HepG2 (cell line): ENCODE results near the gene CNOT2. TPM values are rescaled to one million over a fixed set of nuclear protein-coding genes. Genes with fewer than 3 reads are reported as not detected.

ENCODE experiments used
- ATAC-seq: fragments of 200-7000 bp; cut with Tn5 transposase; 3 replicates; pipeline ENCODE4 v1.9.1; 2020; ENCODE audit warnings: mild to moderate bottlenecking, moderate library complexity
- BruUV-seq: library from RNA; stranded (reverse); fragments of 400-500 nt; replicated peaks from 2 replicates; lab custom pipeline; 2021; lab: Mats Ljungman, UMichigan
- CTCF ChIA-PET: fragments of 300-600 bp; formaldehyde crosslinking; extraction: SDS; loops from one replicate; lab custom pipeline; 2021; ENCODE audit warnings: low total read pairs, inconsistent platforms, low intra/inter-chr PET ratio; lab: Yijun Ruan, JAX
- POLR2A ChIA-PET: fragments of 350-600 bp; sonication (Branson Sonifier 250); formaldehyde crosslinking; loops from one replicate; lab custom pipeline; 2020; ENCODE audit warnings: antibody characterized with exemption, inconsistent platforms; lab: Yijun Ruan, JAX
- DNase-seq: peaks from one replicate; pipeline ENCODE4 v3.0.0-alpha.2; 2015; ENCODE audit warnings: low spot score
- FAIRE-seq: peaks from 3 replicates; lab custom pipeline; 2011; peaks lifted over from hg19 to GRCh38; lab: Jason Lieb, UNC
- H2AFZ ChIP-seq: one replicate; pipeline ENCODE4 v1.6.1; 2011; ENCODE audit warnings: low read length, inconsistent platforms
- H3K27ac ChIP-seq: fragments of 300-600 bp; 3 replicates; pipeline ENCODE4 v1.8.0; 2011; ENCODE audit warnings: mixed run types, mild to moderate bottlenecking, mixed read lengths, low read length, inconsistent platforms; ENCODE audit not compliant: insufficient read depth; ENCODE audit errors: extremely low read length
- H3K27me3 ChIP-seq, 2 experiments: fragments of 200-600 bp in 1 of 2; 2 replicates in 1 of 2; 3 replicates in 1 of 2; pipeline versions ENCODE4 v1.6.0 to v1.8.0; 2011; ENCODE audit warnings: low read length in 2 of 2, mild to moderate bottlenecking in 2 of 2, moderate library complexity in 2 of 2, inconsistent platforms in 1 of 2; ENCODE audit not compliant: insufficient read depth in 2 of 2, control insufficient read depth in 1 of 2
- H3K36me3 ChIP-seq, 2 experiments: fragments of 200-600 bp in 1 of 2; replicated peaks in 1 of 2; 2 replicates in 1 of 2; 3 replicates in 1 of 2; pipeline versions ENCODE4 v1.5.1 to v1.8.0; 2011; ENCODE audit warnings: low read length in 2 of 2, inconsistent platforms in 1 of 2; ENCODE audit not compliant: insufficient read depth in 2 of 2, control insufficient read depth in 1 of 2
- H3K4me1 ChIP-seq: 2 replicates; pipeline ENCODE4 v1.5.1; 2012; ENCODE audit warnings: low read length, inconsistent platforms; ENCODE audit not compliant: insufficient read depth
- H3K4me2 ChIP-seq: 2 replicates; pipeline ENCODE4 v1.6.0; 2011; ENCODE audit warnings: low read depth, low read length, inconsistent platforms
- H3K4me3 ChIP-seq, 3 experiments: fragments of 200-600 bp in 1 of 3; sonication (generic), shearing (Covaris generic) in 1 of 3; replicated peaks in 1 of 3; 2 replicates each; pipeline ENCODE4 v1.5.1; 2011 to 2016; ENCODE audit warnings: low read length in 3 of 3, inconsistent platforms in 2 of 3, low read depth in 2 of 3, mild to moderate bottlenecking in 2 of 3, control low read depth in 1 of 3, mixed read lengths in 1 of 3; ENCODE audit not compliant: insufficient read depth in 1 of 3
- H3K79me2 ChIP-seq: one replicate; pipeline ENCODE4 v1.6.1; 2011; ENCODE audit warnings: low read length, inconsistent platforms; ENCODE audit not compliant: insufficient read depth
- H3K9ac ChIP-seq: 2 replicates; pipeline ENCODE4 v1.6.0; 2011; ENCODE audit warnings: mild to moderate bottlenecking, low read depth, low read length, inconsistent platforms; ENCODE audit not compliant: insufficient read depth
- H3K9me3 ChIP-seq: 2 replicates; pipeline ENCODE4 v1.5.1; 2012; ENCODE audit warnings: mild to moderate bottlenecking, low read length
- H4K20me1 ChIP-seq: 2 replicates; pipeline ENCODE4 v1.6.0; 2011; ENCODE audit warnings: inconsistent platforms, mild to moderate bottlenecking, low read length, moderate library complexity; ENCODE audit not compliant: insufficient read depth
- AGO2 ChIP-seq: fragments of 200-400 bp; formaldehyde crosslinking; optimal IDR thresholded peaks from 2 replicates; pipeline ENCODE3; 2017; ENCODE audit warnings: mild to moderate bottlenecking, low read depth, low read length, moderate library complexity
- DZIP1 ChIP-seq: sonication (generic); formaldehyde crosslinking; IDR thresholded peaks from 2 replicates; pipeline ENCODE4 v1.5.0; 2020; ENCODE audit warnings: mild to moderate bottlenecking, missing genetic modification reagents
- GATAD2A ChIP-seq: IDR thresholded peaks from 2 replicates; pipeline ENCODE4 v1.6.1; 2016
- HOXA5 ChIP-seq: sonication (generic); formaldehyde crosslinking; IDR thresholded peaks from 2 replicates; pipeline ENCODE4 v1.4.0; 2020; ENCODE audit warnings: missing genetic modification reagents
- KDM4B ChIP-seq: sonication (generic); formaldehyde crosslinking; IDR thresholded peaks from 2 replicates; pipeline ENCODE4 v1.4.0; 2020; ENCODE audit warnings: missing genetic modification reagents
- PITX1 ChIP-seq: sonication (generic); formaldehyde crosslinking; IDR thresholded peaks from 2 replicates; pipeline ENCODE4 v1.5.1; 2020; ENCODE audit warnings: mild to moderate bottlenecking, missing genetic modification reagents
- RFXANK ChIP-seq: IDR thresholded peaks from 2 replicates; pipeline ENCODE4 v1.6.1; 2016
- YEATS2 ChIP-seq: sonication (generic); formaldehyde crosslinking; IDR thresholded peaks from 2 replicates; pipeline ENCODE4 v1.4.0; 2020; ENCODE audit warnings: missing genetic modification reagents, borderline replicate concordance
- ZNF207 ChIP-seq: fragments of 450-650 bp; IDR thresholded peaks from 2 replicates; pipeline ENCODE4 v1.6.1; 2016; ENCODE audit warnings: antibody characterized with exemption, borderline replicate concordance
- ZNF232 ChIP-seq: sonication (generic); formaldehyde crosslinking; IDR thresholded peaks from 2 replicates; pipeline ENCODE4 v1.4.0; 2020; ENCODE audit warnings: missing genetic modification reagents, borderline replicate concordance
- ZNF567 ChIP-seq: sonication (generic); formaldehyde crosslinking; IDR thresholded peaks from 2 replicates; pipeline ENCODE4 v1.8.1; 2023; ENCODE audit warnings: mild to moderate bottlenecking, missing genetic modification reagents, borderline replicate concordance
- ZNF574 ChIP-seq: sonication (generic); formaldehyde crosslinking; IDR thresholded peaks from 2 replicates; pipeline ENCODE4 v1.4.0; 2020; ENCODE audit warnings: missing genetic modification reagents
- ZNF639 ChIP-seq: conservative IDR thresholded peaks from 2 replicates; pipeline ENCODE4 v1.6.1; 2018; ENCODE audit warnings: missing genetic modification reagents
- WGBS: methylation state at CpG from one replicate; pipeline ENCODE4 v1.1.6; 2017; ENCODE audit warnings: low lambda C conversion rate; 5-methylcytosine and 5-hydroxymethylcytosine counted together
- in situ Hi-C: cut with HindIII; loops from 2 replicates; pipeline ENCODE4 v1.10.0; 2017; ENCODE audit warnings: low pct_unique_long_range_greater_than_20kb; ENCODE audit not compliant: extremely low pct_ligation_motif_present
- intact Hi-C: fragments of 100-400 bp; cut with micrococcal nuclease; formaldehyde crosslinking; loops from one replicate; pipeline ENCODE4 v1.10.0; 2022; ENCODE audit not compliant: unreplicated experiment
- polyA plus RNA-seq, 8 experiments: library from polyadenylated mRNA; depleted of rRNA in 3 of 8; stranded (reverse) in 7 of 8; unstranded in 1 of 8; fragments of >200 nt; fragmentation: Illumina TruSeq in 4 of 8; extraction: Trizol in 4 of 8; gene quantifications; 2 replicates each; pipeline versions ENCODE4 v1.2.1 to v1.2.3, GENCODE V29; 2011 to 2016; ENCODE audit warnings: low read depth in 4 of 8, missing spikeins in 1 of 8, mixed read lengths in 1 of 8; ENCODE audit not compliant: insufficient read depth in 1 of 8
- total RNA-seq, 5 experiments: library from RNA; depleted of rRNA; stranded (reverse); fragments of >200 nt; fragmentation: Illumina TruSeq; extraction: Trizol; gene quantifications; 2 replicates each; pipeline ENCODE4 v1.2.3, GENCODE V29; 2016; ENCODE audit warnings: low read depth in 1 of 5

The CNOT2 gene
- total and polyA plus RNA-seq, 2 of the 13 experiments (the other 11 are each of a cell fraction or from before 2014, with no cell fraction given): 54.5 to 76.6 TPM

- in situ Hi-C loops: loop anchor here (5.0 kb wide), 1 partner anchor 124 kb away; the partner anchor contains the start of gene KCNMB4
- 0 out of 2 replicates have a peak, but pooled peaks have one; percentile 50 for TF ChIP-seq ZNF232
- no peak for TF ChIP-seq DZIP1 (CRISPR knock-in tag)
- TF ChIP-seq AGO2: peak; percentile 51
- 0 out of 2 replicates have a peak, but pooled peaks have one; percentile 12 for TF ChIP-seq GATAD2A (CRISPR knock-in tag)
- no peak; the same call in 1 of the 2 replicates for TF ChIP-seq ZNF639
- TF ChIP-seq ZNF574 (CRISPR knock-in tag): peak; percentile 31; the same call in 1 of the 2 replicates
- TF ChIP-seq YEATS2: peak; percentile 28; the same call in 1 of the 2 replicates
- no peak for TF ChIP-seq RFXANK (CRISPR knock-in tag)
- no peak for TF ChIP-seq ZNF567 (CRISPR knock-in tag)
- TF ChIP-seq HOXA5 (CRISPR knock-in tag): 0 out of 2 replicates have a peak, but pooled peaks have one; percentile 36
- TF ChIP-seq PITX1: no peak
- TF ChIP-seq KDM4B (CRISPR knock-in tag): peak; percentile 53; the same call in 1 of the 2 replicates
- TF ChIP-seq ZNF207: no peak
These were observed 508 bp downstream of the CNOT2 start for GRCh38 chr12:70243510-70244371.

More at GRCh38 chr12:70243510-70244371, 508 bp downstream of the CNOT2 start:
- Histone ChIP-seq H3K4me1 (peaks cover 52% of the 10 kb centered on the region), H4K20me1 (peaks cover 38% of the 10 kb centered on the region), H3K27me3 (no peaks in the 10 kb centered on the region; a peak in 1 of 5 replicates), H3K4me3 (peak overlapping the region; percentile 91 to 97 (median 91)), H3K9ac (peak overlapping the region; percentile 92), H3K9me3 (no peaks in the 10 kb centered on the region), H2AFZ (no peak overlapping the region), H3K79me2 (peaks cover 65% of the 10 kb centered on the region), H3K36me3 (peaks cover 0 to 12% of the 10 kb centered on the region in 2 experiments; a peak in 1 of 5 replicates), H3K27ac (peak overlapping the region; percentile 98), H3K4me2 (peak overlapping the region; percentile 79)
- BruUV-seq: no TSS peak
- ATAC-seq (peak; percentile 89), DNase-seq (peak; percentile 43), FAIRE-seq (no peak)
- ChIA-PET CTCF (no interaction called here), POLR2A (interaction anchor here (1.4 to 2.0 kb wide), 3 partner anchors 13 to 27 kb away, joined by 5 to 7 read pairs (median 6); no protein-coding TSS in a partner anchor)
- WGBS: 0% methylated on average over 12 of the region's 70 CpGs
- intact Hi-C loops: loop anchor here (2.0 to 10.0 kb wide), 4 partner anchors 27 to 341 kb away; partner anchors contain the start of gene KCNMB4
